Stimulated activated CD4-positive, alpha-beta T cell treated with anti-CD3 and anti-CD28 coated beads, Interleukin-4, amount 100 ng/mL, for 1 hour (primary cell): ENCODE data around the gene NEK8.
A peak's percentile ranks its signal among the peaks of the same experiment; 100 is the strongest.
"Not testable (repeated sequence)": the region's sequence is repeated elsewhere in the genome, so short reads cannot be mapped to it uniquely, and the experiment has no call there.

Experiments
- DNase-seq: peaks from one replicate; pipeline ENCODE4 v3.0.0-alpha.2; 2020

NEK8 gene

DNA sequence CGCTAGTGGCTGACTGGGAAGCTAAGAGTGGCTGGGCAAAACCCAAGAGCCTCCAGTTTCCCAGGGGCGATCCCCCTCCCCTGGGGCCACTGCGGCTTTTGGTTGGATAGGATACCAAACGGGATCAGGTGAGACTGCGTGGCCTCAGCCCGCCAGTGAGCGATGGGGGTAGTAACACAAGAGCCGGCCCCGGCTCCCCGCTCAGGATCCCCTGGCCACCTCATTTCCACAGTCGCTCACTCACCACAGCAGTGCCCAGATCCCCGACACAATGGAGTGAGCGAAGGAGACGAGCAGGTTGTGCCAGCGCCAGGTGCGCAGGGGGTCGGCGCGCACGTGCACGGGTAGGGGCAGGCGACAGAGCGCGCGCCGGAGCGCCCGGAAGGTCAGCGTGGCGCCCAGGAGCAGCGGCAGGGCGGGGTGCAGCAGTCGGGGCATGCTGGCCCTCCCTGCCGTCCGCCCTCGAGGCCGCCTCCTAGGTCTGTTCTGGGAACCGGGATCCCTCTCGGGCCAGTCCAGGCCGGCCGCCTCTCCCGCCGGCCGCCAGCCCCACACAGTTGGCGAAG is 2.8 kb upstream of the NEK8 start:
- no peak for DNase-seq

GRCh38 chr17:28726226-28726626 is 2.4 kb upstream of the NEK8 start, which contains the start of gene TLCD1:
TLCD1 (minus strand) TSS chr17:28726233; CDS start chr17:28726097, 136 bp downstream.
- DNase-seq = peak; percentile 74

- peak; percentile 91 for DNase-seq
Measured at GRCh38 chr17:28726627-28727491, 1.7 kb upstream of the NEK8 start.

DNA sequence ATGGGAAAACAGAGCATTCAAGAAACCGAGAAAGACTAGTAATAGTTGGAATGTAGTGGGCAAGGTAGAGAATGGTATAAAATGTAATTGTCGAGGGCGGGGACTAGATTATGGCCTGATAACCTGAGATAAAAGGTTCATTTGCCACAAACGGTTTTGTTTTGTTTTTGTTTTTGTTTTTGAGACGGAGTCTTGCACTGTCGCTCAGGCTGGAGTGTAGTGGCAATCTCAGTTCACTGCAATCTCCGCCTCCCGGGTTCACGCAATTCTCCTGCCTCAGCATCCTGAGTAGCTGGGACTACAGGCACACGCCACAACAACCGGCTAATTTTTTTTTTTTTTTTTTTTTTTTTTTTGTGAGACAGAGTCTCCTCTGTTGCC is 1.4 kb downstream of the NEK8 start:
- DNase-seq = no peak

DNA sequence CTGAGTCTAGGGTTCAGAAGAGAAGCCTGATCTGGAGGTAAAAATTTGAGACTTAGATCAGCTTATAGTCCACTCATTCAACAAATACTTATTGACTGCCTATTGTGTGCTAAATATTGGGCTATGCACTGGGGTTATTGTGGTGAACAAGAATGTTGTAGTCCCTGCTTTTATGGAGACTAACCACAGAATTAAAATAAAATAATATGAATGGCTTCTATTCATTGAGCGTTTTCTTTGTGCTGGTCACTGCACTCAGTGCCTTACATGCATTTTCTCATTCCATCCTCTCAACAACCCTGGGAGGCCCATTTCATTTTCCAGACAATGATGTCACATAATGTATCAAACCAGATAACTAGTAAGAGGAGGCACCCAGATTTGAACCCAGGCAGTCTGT is 4.8 kb downstream of the NEK8 start:
- no peak for DNase-seq

DNA sequence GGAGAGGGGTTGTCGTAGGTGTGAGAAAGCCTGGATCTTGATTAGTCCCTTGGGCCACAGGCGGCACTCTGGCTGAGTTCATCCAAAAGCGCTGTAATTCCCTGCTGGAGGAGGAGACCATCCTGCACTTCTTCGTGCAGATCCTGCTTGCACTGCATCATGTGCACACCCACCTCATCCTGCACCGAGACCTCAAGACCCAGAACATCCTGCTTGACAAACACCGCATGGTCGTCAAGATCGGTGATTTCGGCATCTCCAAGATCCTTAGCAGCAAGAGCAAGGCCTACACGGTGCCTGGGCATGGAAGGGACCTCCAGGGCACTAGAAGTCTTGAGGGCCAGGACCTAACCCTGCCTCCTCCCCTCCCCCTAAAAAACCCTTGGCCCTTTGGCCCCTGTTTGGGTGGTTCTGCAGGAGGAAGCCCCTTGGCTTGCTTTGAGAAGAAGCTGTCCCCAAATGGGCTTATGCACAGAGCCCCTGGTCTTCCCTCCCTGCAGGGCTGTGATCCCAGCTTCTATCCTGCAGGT is 6.2 kb downstream of the NEK8 start:
- DNase-seq = no peak

DNA sequence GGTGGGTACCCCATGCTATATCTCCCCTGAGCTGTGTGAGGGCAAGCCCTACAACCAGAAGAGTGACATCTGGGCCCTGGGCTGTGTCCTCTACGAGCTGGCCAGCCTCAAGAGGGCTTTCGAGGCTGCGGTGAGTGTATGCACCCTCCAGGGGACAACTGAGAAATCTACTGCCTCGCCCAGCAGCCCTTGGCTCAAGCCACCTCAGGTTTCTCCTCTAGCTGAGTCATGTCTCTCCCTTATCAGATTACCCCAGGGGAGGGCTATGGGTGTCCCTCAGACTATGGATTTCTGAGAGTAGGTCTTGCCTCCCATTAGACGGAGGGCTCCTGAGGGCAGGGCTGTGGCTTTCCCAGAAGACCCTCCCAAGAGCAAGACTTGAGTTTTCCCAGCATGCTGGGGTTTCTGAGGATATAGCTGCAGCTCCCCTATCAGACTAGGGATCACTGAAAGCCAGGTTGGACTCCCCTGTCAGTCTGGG is 6.7 kb downstream of the NEK8 start:
- DNase-seq = no peak

- DNase-seq = not testable (repeated sequence)
Measured at GRCh38 chr17:28735913-28736769, 7.6 kb downstream of the NEK8 start.

DNA sequence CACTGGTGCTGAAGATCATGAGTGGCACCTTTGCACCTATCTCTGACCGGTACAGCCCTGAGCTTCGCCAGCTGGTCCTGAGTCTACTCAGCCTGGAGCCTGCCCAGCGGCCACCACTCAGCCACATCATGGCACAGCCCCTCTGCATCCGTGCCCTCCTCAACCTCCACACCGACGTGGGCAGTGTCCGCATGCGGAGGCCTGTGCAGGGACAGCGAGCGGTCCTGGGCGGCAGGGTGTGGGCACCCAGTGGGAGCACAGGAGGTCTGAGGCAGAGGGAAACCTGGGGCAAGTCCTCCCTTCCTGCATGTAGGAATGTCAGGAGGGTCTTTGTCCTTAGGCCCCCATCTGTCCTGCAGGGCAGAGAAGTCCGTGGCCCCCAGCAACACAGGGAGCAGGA is 8.7 kb downstream of the NEK8 start:
- no peak for DNase-seq

- no peak for DNase-seq
Measured at GRCh38 chr17:28737770-28738679, 9.4 kb downstream of the NEK8 start.

- peak; percentile 74 for DNase-seq
Measured at GRCh38 chr17:28738680-28739384, 10.2 kb downstream of the NEK8 start.

- no peak for DNase-seq
Measured at GRCh38 chr17:28740406-28741357, 12.1 kb downstream of the NEK8 start.

GRCh38 chr17:28741358-28742349 is 13.1 kb downstream of the NEK8 start:
- DNase-seq = no peak

DNA sequence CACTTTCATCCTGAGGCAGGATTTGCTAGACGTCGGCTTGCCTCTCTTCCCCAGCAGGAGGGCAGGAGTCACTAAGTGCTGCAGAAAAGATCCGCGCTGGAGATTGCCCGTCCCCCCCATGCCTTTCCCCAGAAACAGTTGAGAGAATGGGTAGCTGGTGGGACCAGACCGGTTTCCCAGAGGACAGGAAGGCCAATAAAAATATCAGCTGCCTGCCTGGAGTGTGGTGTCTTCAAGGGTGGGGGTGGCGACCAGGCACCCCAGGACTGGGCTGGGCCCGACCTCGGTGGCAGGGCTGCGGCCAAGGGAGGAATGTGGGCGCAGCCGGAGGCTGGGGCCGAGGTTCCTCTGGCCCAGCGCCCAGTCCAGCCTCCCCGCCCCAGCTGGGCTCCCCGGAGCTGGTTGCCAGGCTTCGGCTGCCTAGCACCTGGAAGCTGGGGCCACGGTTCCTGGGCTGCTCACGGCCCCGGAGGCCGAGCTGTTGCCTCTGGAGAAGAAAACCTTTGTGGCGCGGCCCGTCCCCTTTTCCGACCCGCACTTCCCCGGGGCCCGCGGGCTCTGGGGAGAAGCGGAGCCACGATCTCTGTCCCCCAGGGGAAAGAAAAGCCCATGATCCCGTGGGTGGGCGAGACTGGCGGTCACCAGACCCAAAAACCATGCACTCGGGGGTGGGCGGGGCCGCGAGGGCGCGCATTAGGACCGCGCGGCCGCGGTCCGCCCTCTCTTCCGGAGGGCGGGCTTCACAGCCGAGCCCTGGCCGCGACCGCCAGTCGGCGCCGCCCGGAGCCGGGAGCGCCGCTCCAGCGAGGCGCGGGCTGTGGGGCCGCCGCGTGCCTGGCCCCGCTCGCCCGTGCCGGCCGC is 14.9 kb downstream of the NEK8 start, which contains the start of gene TRAF4:
Gene TRAF4 (plus strand): TSS at position 769 of the 861 bp plus-strand sequence. CDS start 102 bp downstream, outside the sequence.
- peak; percentile 83 for DNase-seq

- peak; percentile 77 for DNase-seq
Measured at GRCh38 chr17:28744104-28744971, 15.8 kb downstream of the NEK8 start.

DNA sequence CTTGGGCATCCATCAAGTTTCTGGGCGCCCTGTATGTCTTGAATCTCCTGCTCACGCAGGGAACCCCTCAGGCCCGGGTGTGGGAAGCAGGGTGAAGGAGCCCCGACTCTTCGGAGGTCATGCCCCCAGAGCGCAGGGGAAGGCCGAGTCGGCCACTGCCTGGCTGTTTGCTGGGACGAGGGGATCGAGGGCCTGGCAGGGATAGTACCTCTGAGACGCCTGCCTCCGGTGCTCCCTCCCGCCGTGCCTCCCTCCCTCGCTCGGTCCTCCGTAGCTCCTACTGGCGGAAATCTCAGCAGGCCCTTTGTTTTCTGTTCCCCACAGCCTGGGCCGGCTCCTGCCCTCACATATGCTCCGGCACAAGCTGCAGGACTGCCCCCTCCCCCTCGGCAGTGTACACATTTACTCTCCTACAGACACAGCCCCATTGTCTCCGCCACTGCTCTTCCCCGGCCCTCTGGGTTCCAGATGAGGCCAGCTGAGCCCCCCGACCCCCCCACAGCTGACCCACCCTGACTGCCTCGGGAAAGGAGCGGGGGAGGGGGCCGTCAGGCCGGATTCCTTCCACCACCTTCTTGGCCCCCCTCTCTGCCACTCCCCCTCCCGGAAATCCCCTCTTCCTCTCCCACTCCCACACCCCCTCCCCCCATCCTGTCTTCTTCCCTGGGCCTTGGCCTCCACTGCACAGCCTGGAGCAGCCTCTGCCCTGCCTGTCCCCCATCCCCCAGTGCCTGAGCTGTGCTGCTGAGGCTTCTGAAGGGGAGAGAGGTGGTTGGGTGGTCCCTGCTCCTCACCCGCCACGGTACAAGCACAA is 16.6 kb downstream of the NEK8 start:
- DNase-seq = peak; percentile 38
